Stimulated activated CD4-positive, alpha-beta T cell treated with anti-CD3 and anti-CD28 coated beads, Interleukin-15, amount 100 ng/mL, for 48 hours (primary cell): ENCODE data around the gene FBXW9.
"Not testable (repeated sequence)": the region's sequence is repeated elsewhere in the genome, so short reads cannot be mapped to it uniquely, and the experiment has no call there.

ENCODE experiments used
- DNase-seq, 2 donors: peaks; one replicate each; pipeline ENCODE4 v3.0.0-alpha.2; 2020; ENCODE audit warnings: low read depth in 2 of 2

The FBXW9 gene

DNA sequence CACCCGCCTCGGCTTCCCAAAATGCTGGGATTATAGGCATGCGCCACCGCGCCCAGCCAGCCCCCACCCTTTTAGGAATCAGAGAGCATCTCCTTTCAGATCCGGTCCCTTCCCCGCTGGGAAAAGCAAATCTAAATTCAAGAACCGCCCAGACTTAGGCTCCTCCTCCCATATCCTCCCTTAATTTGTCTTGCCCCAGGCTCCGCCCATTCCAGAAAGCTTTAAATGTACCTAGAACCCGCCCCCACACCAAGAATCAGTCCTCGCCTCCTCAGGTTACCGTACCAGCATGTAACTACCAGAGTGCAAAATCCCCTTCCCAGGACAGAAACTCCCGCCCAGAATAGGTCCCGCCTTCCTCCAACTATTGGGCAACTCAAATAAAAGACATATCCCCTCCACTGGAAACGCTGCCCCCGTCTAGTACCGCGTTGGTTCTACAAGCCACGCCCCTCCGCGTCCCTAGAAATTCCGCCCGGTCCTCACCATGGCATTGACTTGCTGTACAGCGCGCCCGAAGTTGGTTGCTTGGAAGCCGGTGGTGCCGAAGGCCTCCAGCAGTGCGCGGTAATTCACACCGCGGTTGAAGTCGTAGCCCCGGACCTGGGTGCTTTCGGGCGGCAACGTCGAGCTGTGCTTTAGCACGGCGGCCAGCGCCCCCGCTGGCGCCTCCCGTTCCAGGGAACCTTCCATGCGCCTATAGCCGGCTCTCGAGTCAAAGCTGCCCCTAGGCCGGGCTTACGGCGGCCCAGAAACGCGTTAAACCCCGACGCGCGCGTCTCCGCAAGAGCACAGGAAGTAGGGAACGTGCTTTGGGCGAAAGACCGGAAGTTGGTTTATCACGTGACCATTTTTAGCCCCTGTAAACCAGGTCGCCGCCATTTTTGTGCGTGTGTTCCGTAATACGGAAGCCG is 15.1 kb downstream of the FBXW9 start, which contains the start of gene DHPS:
DHPS (minus strand) TSS at position 807 of the 914 bp plus-strand sequence; CDS start at position 693, 114 bp downstream.
- DNase-seq, result peak; percentile 88 to 89

DNA sequence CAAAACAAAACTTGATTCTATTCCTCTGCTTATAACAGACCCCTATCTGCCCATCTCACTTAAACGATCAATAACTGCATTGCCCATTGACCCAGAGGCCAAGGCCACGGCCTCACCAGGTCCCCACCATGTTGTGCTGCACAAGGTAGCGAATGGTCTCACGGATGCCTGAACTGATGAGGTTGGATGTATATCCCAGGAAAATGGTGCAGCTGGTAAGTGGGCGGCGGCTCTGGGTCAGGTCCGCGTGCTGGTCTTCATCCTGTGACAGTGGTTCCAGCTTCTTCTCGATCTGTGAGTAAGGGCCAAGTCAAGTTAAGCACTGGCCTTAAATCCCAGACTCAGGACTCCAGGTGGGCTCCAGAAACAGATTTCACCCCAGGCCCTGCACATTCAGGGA is 16.4 kb downstream of the FBXW9 start:
- DNase-seq, result no peak

DNA sequence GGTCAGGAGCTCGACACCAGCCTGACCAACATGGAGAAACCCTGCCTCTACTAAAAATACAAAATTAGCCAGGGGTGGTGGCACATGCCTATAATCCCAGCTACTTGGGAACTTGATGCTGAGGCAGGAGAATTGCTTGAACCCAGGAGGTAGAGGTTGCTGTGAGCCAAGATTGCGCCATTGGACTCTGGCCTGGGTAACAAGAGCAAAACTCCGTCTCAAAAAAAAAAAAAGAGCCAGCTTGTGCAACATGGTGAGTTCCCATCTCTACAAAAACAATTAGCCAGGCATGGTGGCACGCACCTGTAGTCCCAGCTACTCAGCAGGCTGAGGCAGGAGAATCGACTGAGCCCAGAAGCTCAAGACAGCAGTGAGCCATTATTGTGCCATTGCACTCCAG is 18.4 kb downstream of the FBXW9 start:
- DNase-seq, result not testable (repeated sequence)

DNA sequence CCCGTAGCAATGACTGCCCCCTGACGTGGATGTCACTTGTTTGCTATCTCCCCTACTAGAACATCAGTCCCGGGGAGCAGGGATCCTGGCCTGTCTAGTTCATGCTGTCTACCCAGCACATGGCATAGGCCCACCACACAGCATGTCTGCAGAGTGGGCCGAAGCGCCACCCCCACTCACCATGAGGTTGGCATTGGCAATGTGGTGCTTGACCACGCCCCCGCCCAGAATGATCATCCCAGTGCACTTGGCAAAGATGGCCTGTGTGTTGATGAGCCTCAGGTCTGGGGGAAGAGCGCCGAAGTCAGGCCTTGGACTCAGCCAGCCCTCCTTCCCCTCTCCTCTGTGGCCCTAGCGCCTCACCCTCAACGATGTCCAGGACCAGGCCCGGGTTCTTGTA is 19.5 kb downstream of the FBXW9 start:
- no peak for DNase-seq

DNA sequence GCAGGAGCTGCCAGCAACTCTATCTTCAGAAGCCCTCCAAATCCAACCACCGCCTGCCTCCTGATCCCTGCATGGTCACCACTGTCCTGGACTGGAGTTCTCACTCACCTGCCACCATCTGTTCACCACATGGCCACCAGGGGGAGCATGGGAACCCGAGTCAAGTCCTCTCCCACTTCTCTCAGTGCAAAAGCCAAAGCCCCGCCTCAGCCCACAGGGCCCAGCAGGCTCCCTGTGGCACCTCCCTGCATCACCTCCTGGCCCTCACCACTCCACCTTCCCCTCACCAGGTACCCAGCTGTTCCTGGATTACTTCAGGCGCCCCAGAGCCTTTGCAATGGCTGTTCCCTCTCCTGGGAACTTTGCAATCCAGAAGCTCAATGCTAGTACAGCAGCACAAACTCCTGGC is 20.0 kb downstream of the FBXW9 start:
- DNase-seq, result peak; percentile 84 to 87

DNA sequence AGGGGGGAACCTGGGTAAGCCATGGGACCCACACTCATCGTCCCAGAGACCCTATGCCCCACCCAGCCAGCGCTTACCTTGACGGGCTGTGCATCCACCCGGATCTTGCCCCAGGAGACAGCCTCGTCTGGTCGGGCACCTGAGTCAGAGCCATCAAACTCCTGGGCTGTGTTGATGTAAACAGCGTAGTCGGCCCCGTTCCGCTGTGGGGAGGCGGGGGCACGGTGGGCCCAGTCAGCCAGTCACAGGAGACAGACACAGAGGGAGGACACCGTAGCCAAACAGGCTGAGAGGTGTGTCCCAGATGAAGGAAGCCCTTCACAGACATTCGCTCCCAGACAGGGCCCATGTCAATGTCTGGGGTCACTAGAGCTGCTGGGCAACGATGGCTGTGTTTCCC is 20.5 kb downstream of the FBXW9 start:
- DNase-seq, result no peak

DNA sequence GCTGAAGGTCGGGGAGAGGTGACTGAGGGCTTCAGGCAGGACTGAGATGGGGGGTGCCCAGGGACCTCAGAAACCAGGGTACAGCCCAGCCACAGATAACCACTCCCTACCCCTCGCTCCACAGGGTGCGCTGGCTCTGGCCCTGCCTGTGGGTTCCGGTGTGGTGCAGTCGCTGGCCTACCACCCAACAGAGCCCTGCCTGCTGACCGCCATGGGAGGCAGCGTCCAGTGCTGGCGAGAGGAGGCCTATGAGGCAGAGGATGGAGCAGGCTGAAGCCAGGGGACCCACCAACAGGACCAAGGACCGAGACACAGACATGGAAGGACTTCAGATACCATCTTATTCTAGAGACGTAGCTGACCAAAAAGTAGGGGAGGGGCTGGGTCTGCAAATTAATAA is 21.0 kb downstream of the FBXW9 start:
- no peak for DNase-seq

DNA sequence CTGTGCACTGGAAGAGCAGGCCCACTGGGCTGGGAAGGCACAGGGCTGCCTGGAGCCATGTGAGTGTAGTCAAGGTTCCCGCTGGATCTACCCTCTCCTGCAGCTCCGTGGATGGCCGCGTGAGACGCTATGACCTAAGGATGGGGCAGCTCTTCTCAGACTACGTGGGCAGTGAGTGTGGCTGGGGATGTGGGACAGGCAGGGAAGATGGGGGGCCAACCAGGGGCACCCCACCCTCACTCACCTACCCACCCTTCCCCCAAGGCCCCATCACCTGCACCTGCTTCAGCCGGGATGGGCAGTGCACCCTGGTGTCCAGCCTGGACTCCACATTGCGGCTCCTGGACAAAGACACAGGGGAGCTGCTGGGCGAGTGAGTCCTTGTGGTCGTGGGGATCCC is 23.7 kb downstream of the FBXW9 start:
- no peak for DNase-seq

DNA sequence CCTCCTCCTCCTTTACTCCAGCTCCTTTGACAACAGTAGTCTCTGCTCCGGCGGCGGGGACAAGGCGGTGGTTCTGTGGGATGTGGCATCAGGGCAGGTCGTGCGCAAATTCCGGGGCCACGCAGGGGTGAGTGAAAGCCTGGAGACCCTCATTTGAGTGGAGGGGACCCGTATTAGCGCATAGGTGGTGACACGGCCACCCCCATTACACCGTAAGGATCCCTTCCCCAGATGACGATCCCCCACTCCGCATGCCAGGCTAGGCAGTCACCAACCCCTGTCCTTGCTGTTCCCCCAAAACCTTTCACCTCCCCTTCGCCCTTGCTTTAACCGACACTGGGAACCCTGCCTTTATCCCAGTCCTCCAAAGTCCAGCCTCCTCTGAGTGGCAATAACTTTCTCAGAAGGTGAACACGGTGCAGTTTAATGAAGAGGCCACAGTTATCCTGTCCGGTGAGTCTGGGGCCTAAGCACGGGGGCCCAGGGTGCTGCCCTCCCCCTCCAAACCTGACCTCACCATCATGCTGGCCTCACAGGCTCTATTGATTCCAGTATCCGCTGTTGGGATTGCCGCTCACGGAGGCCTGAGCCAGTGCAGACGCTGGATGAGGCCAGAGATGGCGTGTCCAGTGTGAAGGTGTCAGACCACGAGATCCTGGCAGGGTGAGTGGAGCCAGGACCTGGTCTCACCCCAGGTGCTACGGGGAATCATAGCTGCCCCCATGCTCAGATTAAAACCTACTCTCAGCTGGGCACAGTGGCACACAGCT is 26.1 kb downstream of the FBXW9 start:
- no peak for DNase-seq

DNA sequence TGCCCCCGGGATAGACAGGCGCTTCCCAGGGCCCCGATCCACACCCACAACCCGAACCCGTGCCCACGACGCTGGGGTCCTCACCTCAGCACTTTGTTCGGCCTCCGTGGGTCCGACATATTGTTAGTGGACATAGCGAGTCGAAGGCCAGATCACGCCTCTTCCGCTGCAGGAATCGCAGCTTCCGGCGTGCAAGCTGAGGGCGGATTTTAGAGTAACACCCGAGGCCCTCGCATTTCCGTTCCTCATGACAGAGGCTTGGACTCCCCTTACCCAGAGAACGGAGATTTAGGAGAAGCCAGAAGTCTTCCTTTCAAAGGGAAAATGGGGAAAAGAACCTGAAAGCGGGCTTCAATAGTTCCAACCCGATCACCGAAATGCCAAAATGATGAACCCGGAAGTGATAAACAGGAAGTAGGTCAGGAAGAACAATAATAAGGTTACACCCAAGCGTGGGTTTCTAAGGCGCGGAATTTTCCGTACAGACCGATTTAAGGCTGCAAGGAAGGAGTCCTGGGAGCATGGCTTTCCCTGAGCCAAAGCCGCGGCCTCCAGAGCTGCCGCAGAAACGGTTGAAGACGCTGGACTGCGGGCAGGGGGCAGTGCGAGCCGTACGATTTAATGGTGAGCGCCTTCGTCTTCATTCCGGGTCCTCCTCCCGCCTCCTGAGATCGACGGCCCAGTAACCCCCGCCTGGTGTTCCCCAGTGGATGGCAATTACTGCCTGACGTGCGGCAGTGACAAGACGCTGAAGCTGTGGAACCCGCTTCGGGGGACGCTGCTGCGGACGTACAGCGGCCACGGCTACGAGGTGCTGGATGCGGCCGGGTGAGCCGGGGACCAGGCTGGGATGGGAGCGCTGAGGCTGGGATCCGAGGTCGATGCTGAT is 26.9 kb downstream of the FBXW9 start:
- peak; percentile 52 to 58 for DNase-seq

DNA sequence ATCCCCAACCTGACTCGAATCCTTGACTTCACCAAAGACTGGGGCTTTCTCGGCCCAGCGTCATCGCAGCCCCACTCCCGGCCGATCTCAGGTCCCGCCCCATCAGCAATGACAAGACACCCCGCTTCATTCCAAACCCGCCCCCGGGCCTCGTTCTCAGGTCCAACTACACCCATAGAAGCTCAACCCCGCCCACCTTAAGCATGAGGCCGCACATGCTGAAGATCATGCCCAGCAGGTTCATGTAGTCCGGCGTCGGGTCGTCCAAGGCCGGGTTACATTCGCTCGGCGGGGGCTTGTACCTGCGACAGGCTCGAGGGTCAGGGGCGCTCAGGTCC is 27.5 kb downstream of the FBXW9 start:
- peak; percentile 44 to 49 for DNase-seq

DNA sequence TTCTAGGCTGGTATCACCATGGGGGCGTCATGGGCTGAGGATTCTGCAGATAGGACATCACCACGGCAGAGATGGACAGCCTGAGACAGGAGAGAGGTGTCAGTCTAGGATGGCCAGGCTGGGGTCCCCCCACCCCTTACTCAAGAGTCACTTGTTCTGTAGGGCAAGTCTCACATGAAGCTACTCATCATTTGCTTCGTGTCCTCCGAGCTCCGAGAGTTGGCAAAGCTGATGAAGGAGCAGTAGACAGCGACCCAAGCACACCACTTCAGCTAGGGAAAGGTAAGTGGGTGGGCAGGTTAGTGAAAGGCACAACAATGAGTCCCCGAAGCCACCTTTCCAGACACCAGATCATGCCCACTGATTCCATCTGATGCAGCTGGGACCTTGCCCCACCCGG is 28.1 kb downstream of the FBXW9 start:
- no peak for DNase-seq

DNA sequence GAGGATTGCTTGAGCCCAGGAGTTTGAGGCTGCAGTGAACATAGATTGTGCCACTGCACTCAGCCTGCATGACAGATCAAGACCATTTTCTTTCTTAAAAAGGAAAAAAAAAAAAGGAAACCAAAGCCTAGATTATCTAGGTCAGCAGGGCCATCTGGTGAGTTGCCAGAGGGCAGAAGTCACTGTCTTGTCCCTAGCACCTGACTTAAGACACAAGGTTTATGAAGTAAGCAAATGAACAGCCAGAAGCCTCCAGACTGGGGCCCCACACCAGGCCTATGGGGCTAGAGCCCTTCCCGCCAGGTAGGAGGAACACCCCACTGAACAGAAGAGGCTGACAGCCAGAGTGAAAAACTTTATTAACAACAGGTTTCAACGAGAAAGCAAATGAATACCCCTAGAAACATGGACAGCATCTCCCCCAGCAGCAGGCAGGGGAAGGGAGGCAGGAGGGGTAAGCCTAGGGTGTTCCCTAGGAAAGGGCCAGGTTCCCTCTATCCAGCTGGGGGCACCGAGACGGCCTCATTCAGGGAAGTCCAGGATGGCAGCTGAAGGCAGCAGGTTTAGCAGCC is 28.6 kb downstream of the FBXW9 start:
- no peak for DNase-seq

DNA sequence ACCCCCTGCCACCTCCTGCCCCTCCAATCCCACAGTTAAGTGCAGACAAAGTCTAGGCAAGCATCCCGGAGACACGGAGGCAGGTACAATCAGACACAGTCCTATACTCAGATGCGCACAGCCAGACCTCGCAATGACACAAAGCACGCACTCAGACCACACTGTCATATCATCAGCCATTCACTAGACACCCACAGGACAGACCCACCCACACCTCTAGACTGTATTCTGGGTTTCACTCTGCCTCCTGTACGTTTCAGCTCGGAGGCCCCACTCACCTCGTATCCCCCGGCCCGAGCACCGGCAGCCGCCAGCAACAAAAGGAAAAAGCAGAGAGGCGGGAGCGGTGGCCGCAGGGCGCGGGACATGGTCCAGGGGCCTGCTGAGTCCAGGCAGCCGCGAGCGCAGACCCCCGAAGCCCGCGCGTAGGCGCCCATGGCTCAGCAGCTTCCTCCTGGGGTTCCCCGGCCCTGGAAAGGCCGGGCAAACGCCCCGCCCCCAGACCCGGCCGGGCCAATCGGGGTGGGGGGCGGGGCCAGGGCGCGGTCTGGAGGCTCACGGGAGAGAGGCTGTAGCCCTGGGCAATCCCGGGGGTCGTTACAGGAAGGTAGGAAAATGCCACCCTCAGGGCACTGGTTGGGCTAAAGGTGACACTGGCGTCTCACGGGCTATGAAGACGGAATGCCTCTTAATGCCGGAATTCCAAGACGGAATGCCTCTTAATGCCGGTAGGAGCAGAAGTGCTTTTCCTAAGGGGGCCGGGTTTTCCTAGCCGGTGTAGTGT is 30.0 kb downstream of the FBXW9 start, which contains the start of the genes MAN2B1 and WDR83:
MAN2B1 (minus strand) TSS at position 478 of the 784 bp plus-strand sequence; CDS start at position 437, 41 bp downstream.
WDR83 (plus strand) TSS at position 543 of the 784 bp plus-strand sequence. CDS start 2,984 bp downstream, outside the sequence.
- DNase-seq, result peak; percentile 59 to 77

DNA sequence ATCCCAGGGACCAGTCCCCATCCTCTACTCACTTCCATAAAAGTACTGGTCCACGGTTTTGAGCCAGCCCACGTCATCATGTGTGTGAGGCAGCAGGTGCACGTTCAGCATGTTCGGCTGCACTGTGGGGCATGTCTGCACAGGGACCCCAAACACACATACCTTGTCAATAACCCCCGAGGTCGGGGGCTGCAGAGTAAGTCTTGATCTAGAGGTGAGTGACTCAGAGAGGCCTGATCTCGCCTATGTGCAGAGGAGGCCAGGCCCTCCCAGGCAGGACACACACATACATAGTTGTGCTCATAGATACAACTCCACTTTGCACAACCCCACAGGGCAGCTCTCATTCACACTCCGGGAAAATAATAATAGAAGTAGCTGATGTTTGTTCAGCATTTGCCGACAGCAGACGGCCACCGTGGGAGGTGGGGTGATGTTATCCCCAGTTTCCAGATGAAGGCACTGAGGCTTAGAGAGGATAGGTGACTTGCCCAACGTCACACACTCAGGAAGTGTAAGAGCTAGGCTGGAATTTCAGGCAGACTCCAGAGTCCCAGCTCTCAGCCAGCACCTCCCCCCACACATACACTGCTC is 30.7 kb downstream of the FBXW9 start:
- no peak for DNase-seq

DNA sequence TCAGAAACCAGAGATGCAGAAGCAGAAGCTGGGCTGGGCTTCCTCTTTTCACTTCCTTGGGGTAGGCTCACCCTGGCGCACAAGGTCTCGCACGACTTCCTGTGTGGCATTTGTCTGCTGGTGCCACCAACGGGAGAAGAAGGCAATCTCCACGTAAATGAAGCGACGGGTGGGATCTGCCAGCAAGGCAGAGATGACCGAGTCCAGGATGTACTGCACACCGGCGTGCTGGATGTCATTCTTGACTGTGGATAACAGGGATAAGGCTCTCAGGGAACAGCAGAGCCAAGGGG is 31.2 kb downstream of the FBXW9 start:
- DNase-seq, result peak; percentile 45 to 53

DNA sequence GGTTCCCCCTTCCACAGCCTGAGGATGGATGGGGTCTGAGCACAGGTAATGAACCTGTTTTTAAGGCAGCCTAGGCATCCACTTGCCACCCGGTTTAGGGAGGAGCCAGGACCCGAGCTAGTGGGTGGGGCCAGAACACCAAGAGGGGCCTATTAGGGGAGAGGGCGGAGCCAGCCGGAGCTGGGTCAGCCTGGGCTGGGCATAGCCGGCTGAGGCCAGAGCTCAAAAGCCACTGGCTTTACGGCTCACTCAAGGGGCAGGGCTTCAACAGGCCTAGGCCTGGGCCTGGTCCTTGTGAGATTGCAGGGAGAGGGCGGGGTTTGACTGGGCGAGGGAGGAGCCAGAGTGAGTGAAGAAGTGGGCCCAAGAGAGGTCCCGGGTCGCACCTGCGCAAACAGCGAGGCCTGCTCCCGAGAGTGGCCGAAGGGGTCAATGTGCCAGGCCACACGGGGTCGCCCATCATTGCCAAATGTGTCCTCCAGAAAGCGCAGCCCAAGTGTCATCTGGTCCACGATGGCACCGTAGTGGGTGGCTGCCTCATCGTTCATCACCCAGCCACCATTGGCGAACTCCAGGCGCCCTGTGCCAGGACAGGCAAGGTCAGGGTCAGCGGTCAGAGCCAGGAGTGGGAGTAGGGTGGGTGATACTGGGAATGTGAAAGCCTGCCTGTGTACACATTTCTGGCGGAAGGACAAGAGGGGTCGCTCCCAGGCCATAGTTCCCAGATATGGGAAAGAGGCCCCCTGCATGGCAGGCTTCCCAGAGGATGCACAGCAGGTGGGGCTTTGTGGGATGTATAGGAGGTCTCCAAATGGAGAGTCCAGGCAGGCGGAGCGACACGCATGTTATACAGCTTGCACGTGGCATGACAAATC is 31.8 kb downstream of the FBXW9 start:
- no peak for DNase-seq

DNA sequence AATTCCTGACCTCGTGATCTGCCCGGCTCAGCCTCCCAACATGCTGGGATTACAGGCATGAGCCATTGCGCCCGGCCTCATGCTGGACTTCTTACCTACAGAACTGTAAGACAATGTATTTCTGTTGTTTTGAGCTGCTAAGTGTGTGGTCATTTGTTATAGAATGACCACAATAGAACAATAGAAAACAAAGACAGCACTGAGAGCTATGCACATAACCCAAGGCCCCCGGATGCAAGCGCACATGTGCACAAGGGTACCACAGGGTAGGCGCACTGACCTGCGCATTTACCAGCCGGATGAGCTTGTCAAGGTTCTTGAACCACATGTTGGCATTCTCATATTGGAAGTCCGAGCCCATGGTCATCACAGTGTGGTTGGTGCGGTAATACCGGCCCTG is 35.5 kb downstream of the FBXW9 start:
- DNase-seq, result no peak

DNA sequence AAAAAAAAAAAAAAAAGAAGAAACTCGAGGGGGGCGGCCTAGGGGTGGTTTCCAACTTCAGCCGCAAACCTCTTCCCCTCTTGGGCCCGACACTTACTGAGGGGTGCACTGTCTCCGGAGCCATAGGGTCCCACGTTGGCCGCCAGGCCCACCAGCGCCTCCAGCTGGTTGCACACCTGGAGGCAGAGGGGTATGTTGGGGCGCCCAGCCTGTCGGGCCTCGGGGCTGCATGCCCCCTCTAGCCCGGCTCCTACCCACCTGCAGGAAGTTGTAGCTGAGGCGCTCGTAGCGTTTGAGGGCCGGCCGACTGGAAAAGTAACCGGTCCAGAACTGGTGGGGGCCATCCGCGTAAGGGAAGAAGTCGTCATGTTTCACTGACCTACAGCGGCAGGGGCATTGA is 38.5 kb downstream of the FBXW9 start:
- no peak for DNase-seq
